Measurements from ENCODE around the gene ZBTB37. TPM values are rescaled to one million over a fixed set of nuclear protein-coding genes. Genes with fewer than 3 reads are reported as not detected.

ZBTB37 gene
- total and polyA plus RNA-seq, 11 donors: 2.1 to 14.8 (median 7.8) TPM

- H3K27ac ChIP-seq: peak within 1 kb of the TSS; percentile 94 to 99 (median 98)
- peak; percentile 94 to 99 for TF ChIP-seq POLR2A (IDR thresholded peaks at IDR 0.05)
- TF ChIP-seq, protein P1, sequence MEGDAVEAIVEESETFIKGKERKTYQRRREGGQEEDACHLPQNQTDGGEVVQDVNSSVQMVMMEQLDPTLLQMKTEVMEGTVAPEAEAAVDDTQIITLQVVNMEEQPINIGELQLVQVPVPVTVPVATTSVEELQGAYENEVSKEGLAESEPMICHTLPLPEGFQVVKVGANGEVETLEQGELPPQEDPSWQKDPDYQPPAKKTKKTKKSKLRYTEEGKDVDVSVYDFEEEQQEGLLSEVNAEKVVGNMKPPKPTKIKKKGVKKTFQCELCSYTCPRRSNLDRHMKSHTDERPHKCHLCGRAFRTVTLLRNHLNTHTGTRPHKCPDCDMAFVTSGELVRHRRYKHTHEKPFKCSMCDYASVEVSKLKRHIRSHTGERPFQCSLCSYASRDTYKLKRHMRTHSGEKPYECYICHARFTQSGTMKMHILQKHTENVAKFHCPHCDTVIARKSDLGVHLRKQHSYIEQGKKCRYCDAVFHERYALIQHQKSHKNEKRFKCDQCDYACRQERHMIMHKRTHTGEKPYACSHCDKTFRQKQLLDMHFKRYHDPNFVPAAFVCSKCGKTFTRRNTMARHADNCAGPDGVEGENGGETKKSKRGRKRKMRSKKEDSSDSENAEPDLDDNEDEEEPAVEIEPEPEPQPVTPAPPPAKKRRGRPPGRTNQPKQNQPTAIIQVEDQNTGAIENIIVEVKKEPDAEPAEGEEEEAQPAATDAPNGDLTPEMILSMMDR (IDR thresholded peaks at IDR 0.05): no peak
- peaks cover 8 to 70% (median 48%) of the 10 kb centered on the region in 12 donors for H3K4me1 ChIP-seq
- WGBS, 4 donors: 0 to 2% (median 1%) methylated on average over 27 to 30 of the region's 30 CpGs
- H3K27me3 ChIP-seq: no peaks in the 10 kb centered on the region
- H3K9me3 ChIP-seq: no peaks in the 10 kb centered on the region
- DNase-seq (peak; percentile 99 to 100 (median 99)), ATAC-seq (peak; percentile 94 to 97 (median 96))
- intact Hi-C loops (cut with DNase I): loop anchor here in 5 of 10 donors (1.0 to 10.0 kb wide), 7 partner anchors 43 to 391 kb away; partner anchors contain the start of genes RC3H1 (in 4 of the 5), CENPL (in 2 of the 5), DARS2 (in 2 of the 5) and PRDX6 (in 2 of the 5)
- H3K36me3 ChIP-seq: peaks cover 0 to 66% (median 51%) of the 10 kb centered on the region in 9 donors
- peak within 1 kb of the TSS; percentile 47 to 95 (median 85) for H3K4me3 ChIP-seq
Measured at GRCh38 chr1:173867753-173868265, 371 bp upstream of the ZBTB37 start, which contains the start of gene GAS5. TSS of gene GAS5 (minus strand) at chr1:173867989.

- TF ChIP-seq, protein P1 (IDR thresholded peaks at IDR 0.05): no peak
- no peak for TF ChIP-seq POLR2A (IDR thresholded peaks at IDR 0.05)
- intact Hi-C loops (cut with DNase I): loop anchor here in 5 of 10 donors (2.0 to 10.0 kb wide), 6 partner anchors 44 to 392 kb away; partner anchors contain the start of genes RC3H1 (in 4 of the 5), PRDX6 (in 2 of the 5), CENPL (in 1 of the 5) and DARS2 (in 1 of the 5)
- 5 to 7% (median 6%) methylated on average over 5 of the region's 5 CpGs for WGBS, 4 donors
- Histone ChIP-seq H3K4me3 (peak overlapping the region; percentile 47 to 95 (median 85)), H3K4me1 (peaks cover 8 to 66% (median 48%) of the 10 kb centered on the region in 12 donors), H3K27me3 (no peaks in the 10 kb centered on the region), H3K9me3 (no peaks in the 10 kb centered on the region), H3K27ac (peak overlapping the region; percentile 94 to 99 (median 98)), H3K36me3 (peaks cover 0 to 66% (median 47%) of the 10 kb centered on the region in 9 donors)
- ATAC-seq (no peak), DNase-seq (no peak)
Measured at GRCh38 chr1:173869021-173869359, 810 bp downstream of the ZBTB37 start.

GRCh38 chr1:173870252-173871075 lies 2.3 kb downstream of the ZBTB37 start:
- 73 to 82% (median 73%) methylated on average over 15 of the region's 15 CpGs for WGBS, 4 donors
- no peak for TF ChIP-seq POLR2A (IDR thresholded peaks at IDR 0.05)
- TF ChIP-seq, protein P1 (IDR thresholded peaks at IDR 0.05): no peak
- Histone ChIP-seq H3K9me3 (no peaks in the 10 kb centered on the region), H3K4me1 (peaks cover 8 to 51% (median 42%) of the 10 kb centered on the region in 12 donors), H3K36me3 (peaks cover 2 to 62% (median 44%) of the 10 kb centered on the region in 9 donors), H3K27me3 (no peaks in the 10 kb centered on the region), H3K27ac (peak overlapping the region in 10 of 12 donors; percentile 8 to 99 (median 97)), H3K4me3 (peak overlapping the region in 1 of 12 donors; percentile 90)
- intact Hi-C loops (cut with DNase I): loop anchor here in 2 of 10 donors (10.0 kb wide), 2 partner anchors 64 to 94 kb away; no protein-coding TSS in a partner anchor
- no peak for DNase-seq
- ATAC-seq: no peak

GRCh38 chr1:173871091-173871490 lies 2.9 kb downstream of the ZBTB37 start:
- H3K27ac ChIP-seq: peak overlapping the region in 4 of 12 donors; percentile 7 to 99 (median 56)
- TF ChIP-seq, protein P1 (IDR thresholded peaks at IDR 0.05): no peak
- TF ChIP-seq POLR2A (IDR thresholded peaks at IDR 0.05): no peak
- H3K4me1 ChIP-seq: peaks cover 8 to 45% (median 36%) of the 10 kb centered on the region in 12 donors
- intact Hi-C loops (cut with DNase I): loop anchor here in 2 of 10 donors (10.0 kb wide), 2 partner anchors 64 to 94 kb away; no protein-coding TSS in a partner anchor
- ATAC-seq: no peak
- H3K27me3 ChIP-seq: no peaks in the 10 kb centered on the region
- no peak for DNase-seq
- 64 to 80% (median 69%) methylated on average over 5 of the region's 5 CpGs for WGBS, 4 donors
- peaks cover 2 to 62% (median 44%) of the 10 kb centered on the region in 9 donors for H3K36me3 ChIP-seq
- H3K4me3 ChIP-seq: no peak overlapping the region
- H3K9me3 ChIP-seq: no peaks in the 10 kb centered on the region

Measured in heart left ventricle (tissue), 16 donors.